Measurements from ENCODE around the gene CHN1. TPM values are rescaled to one million over a fixed set of nuclear protein-coding genes. Genes with fewer than 3 reads are reported as not detected.

Gene CHN1
- total and polyA plus RNA-seq, 2 of the 8 experiments (the other 6 are each of a cell fraction or from before 2014, with no cell fraction given), result 54.0 to 65.7 TPM

- ChIA-PET POLR2A (ENCODE audit: partially characterized antibody) (no interaction called here), CTCF (ENCODE audit: partially characterized antibody) (interaction anchor here (0.7 to 1.1 kb wide), 2 partner anchors 18 to 22 kb away, joined by 4 read pairs; no protein-coding TSS in a partner anchor)
- Histone ChIP-seq H3K79me1 (ENCODE audit: low read depth, low read length) (no peaks in the 10 kb centered on the region), H3K27ac (ENCODE audit: low read depth, low read length) (no peak overlapping the region), H3K79me2 (ENCODE audit: control insufficient read depth in 1 of 2, insufficient read depth in 2 of 2, low read length in 2 of 2) (no peaks in the 10 kb centered on the region), H3K14ac (ENCODE audit: insufficient read length) (no peak overlapping the region), H3K23ac (ENCODE audit: insufficient read length) (no peak overlapping the region), H2BK12ac (ENCODE audit: low read depth, low read length) (no peak overlapping the region), H3K4ac (replicated peaks; ENCODE audit: insufficient read length, low read depth, low read length) (no peak overlapping the region), H2BK120ac (replicated peaks; ENCODE audit: low read depth, low read length) (no peak overlapping the region), H2AFZ (ENCODE audit: low read length) (no peak overlapping the region), H3K4me3 (ENCODE audit: extremely low read depth in 1 of 4, insufficient read depth in 2 of 4, low read depth in 3 of 4, low read length in 4 of 4) (no peak overlapping the region), H3K56ac (replicated peaks; ENCODE audit: insufficient read length, low read depth, low read length) (no peak overlapping the region), H4K8ac (ENCODE audit: extremely low read depth, insufficient read depth, low read length) (no peak overlapping the region), H3K4me2 (ENCODE audit: insufficient read depth in 1 of 2, low read depth in 2 of 2, low read length in 2 of 2) (no peak overlapping the region), H3K4me1 (replicated peaks in 1 of 4; ENCODE audit: control insufficient read depth in 3 of 4, insufficient read depth in 4 of 4, low read length in 3 of 4) (peaks cover 5 to 11% (median 9%) of the 10 kb centered on the region in 4 experiments; a peak in 5 of 7 replicates), H3K18ac (ENCODE audit: extremely low read depth, low read length) (no peak overlapping the region), H4K91ac (replicated peaks; ENCODE audit: insufficient read length, low read length) (no peak overlapping the region), H3K36me3 (ENCODE audit: control insufficient read depth in 2 of 4, insufficient read depth in 4 of 4, low read length in 3 of 4) (no peaks in the 10 kb centered on the region), H2BK15ac (ENCODE audit: low read length) (no peak overlapping the region), H2BK5ac (ENCODE audit: low read depth, low read length) (no peak overlapping the region), H2BK20ac (ENCODE audit: low read length) (no peak overlapping the region), H3K23me2 (ENCODE audit: low read depth, low read length) (no peaks in the 10 kb centered on the region), H2AK5ac (ENCODE audit: low read depth, low read length) (no peak overlapping the region), H4K20me1 (replicated peaks in 1 of 2; ENCODE audit: control insufficient read depth in 1 of 2, insufficient read depth in 2 of 2, low read length in 2 of 2) (no peaks in the 10 kb centered on the region), H3K27me3 (replicated peaks in 1 of 4; ENCODE audit: control insufficient read depth in 3 of 4, extremely low read depth in 1 of 4, insufficient read depth in 3 of 4, low read length in 3 of 4) (no peaks in the 10 kb centered on the region), H3K9me3 (ENCODE audit: insufficient read depth in 2 of 2, low read depth in 1 of 2, low read length in 1 of 2) (no peaks in the 10 kb centered on the region), H3K9ac (replicated peaks in 1 of 4; ENCODE audit: extremely low read depth in 1 of 4, low read depth in 3 of 4, low read length in 3 of 4) (no peak overlapping the region), H4K5ac (ENCODE audit: insufficient read length, low read depth, low read length) (no peak overlapping the region)
- 96% methylated on average over 4 of the region's 4 CpGs; no CpG with 5 or more reads in 1 of the 2 experiments for WGBS, 2 experiments (ENCODE audit: extremely low coverage in 1 of 2, insufficient coverage in 1 of 2, insufficient read length in 1 of 2, insufficient replicate concordance in 2 of 2, low coverage in 1 of 2, low lambda C conversion rate in 2 of 2, missing lambda C conversion rate in 1 of 2)
- no peak for FAIRE-seq
- DNase-seq (ENCODE audit: low read depth in 1 of 2, low spot score in 2 of 2), result no peak
- TF ChIP-seq KDM1A (IDR thresholded peaks at IDR 0.05; ENCODE audit: borderline replicate concordance, low read length) (no peak), USF2 (IDR thresholded peaks at IDR 0.05; ENCODE audit: low read length) (no peak), NANOG (IDR thresholded peaks at IDR 0.05; ENCODE audit: insufficient read depth, low read depth, low read length, poor library complexity, severe bottlenecking) (no peak), PHF8 (conservative IDR thresholded peaks at IDR 0.05; ENCODE audit: low read depth, low read length) (no peak), BACH1 (IDR thresholded peaks at IDR 0.05; ENCODE audit: low read length) (no peak), MAFK (IDR thresholded peaks at IDR 0.05; ENCODE audit: low read depth, low read length) (no peak)
Measured at GRCh38 chr2:175054340-175054739, 49.2 kb upstream of the CHN1 start.

Measured in H1 (cell line).